Upper lobe of right lung (tissue), 1 donor: Measurements from ENCODE around the gene CFAP58. TPM values are rescaled to one million over a fixed set of nuclear protein-coding genes. Genes with fewer than 3 reads are reported as not detected.

Experiments
- ATAC-seq: fragments of 200-7000 bp; cut with Tn5 transposase; one replicate; pipeline ENCODE4 v1.9.1; 2020; ENCODE audit warnings: mild to moderate bottlenecking, moderate library complexity
- DNase-seq: peaks from one replicate; pipeline ENCODE4 v3.0.0-alpha.2; 2020
- H3K27ac ChIP-seq: fragments of 200-600 bp; one replicate; pipeline ENCODE4 v1.8.0; 2022
- H3K27me3 ChIP-seq: fragments of 200-600 bp; one replicate; pipeline ENCODE4 v1.8.0; 2022; ENCODE audit warnings: mild to moderate bottlenecking
- H3K36me3 ChIP-seq: fragments of 200-600 bp; one replicate; pipeline ENCODE4 v1.8.0; 2022
- H3K4me1 ChIP-seq: fragments of 200-600 bp; one replicate; pipeline ENCODE4 v1.8.0; 2022
- H3K4me3 ChIP-seq: fragments of 200-600 bp; one replicate; pipeline ENCODE4 v1.8.0; 2022; ENCODE audit warnings: mild to moderate bottlenecking
- H3K9me3 ChIP-seq: fragments of 200-600 bp; one replicate; pipeline ENCODE4 v1.8.0; 2022
- CTCF ChIP-seq: fragments of 200-600 bp; IDR thresholded peaks from one replicate; pipeline ENCODE4 v1.8.0; 2022; ENCODE audit warnings: antibody characterized with exemption
- intact Hi-C: fragments of 100-400 bp; cut with DNase I; formaldehyde crosslinking; loops from one replicate; pipeline ENCODE4 v1.11.0; 2022
- total RNA-seq: library from RNA; stranded (reverse); fragmentation: NEBNext Ultra II Directional; extraction: Animal tissue kit (Norgen Biotek cat#: 25700); gene quantifications from one replicate; pipeline ENCODE4 v1.2.1, GENCODE V29; 2021
- donor health status: DM: no; HTN: yes; CAD: no; lungs with severe emphysema.

Gene CFAP58
- total RNA-seq, 1 donor from 2014 or later: 0.14 TPM

DNA sequence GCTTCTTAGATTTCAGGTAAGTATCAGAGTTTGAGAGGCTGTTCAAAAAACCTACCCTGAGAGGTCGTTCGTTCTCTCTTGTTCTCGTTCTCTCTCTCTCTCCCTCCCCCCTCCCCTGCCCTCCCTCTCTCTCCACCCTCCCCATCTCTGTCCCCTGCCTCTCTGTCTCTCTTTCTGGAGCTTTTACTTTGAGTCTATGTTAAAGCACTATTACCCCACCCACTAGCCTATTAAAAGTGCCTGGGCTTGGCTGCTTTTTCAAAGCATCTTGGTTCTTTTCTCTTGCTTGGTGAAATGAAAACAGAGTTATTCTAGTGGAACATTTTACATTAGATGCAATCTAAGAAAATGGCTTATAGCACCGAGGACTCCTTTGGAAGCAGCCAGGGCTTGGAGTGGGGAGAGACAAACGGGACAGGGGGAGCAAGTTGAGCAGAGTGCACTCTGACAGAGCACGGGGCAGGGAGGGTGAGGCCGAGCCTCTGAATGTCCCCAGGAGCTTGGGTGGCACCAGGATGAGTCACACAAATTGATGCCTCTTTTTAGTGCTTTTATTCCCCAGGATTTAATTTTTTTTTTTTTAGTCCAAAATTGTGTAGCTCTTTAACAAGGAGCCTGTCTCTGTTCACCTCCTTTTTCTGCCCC is 134.3 kb downstream of the CFAP58 start:
- H3K27ac ChIP-seq: no peak overlapping the region
- H3K36me3 ChIP-seq: no peaks in the 10 kb centered on the region
- intact Hi-C loops: no loop called here
- H3K4me1 ChIP-seq: no peaks in the 10 kb centered on the region
- H3K4me3 ChIP-seq: no peak overlapping the region
- ATAC-seq (no peak), DNase-seq (no peak)
- H3K27me3 ChIP-seq: peaks cover 7% of the 10 kb centered on the region
- no peaks in the 10 kb centered on the region for H3K9me3 ChIP-seq
- TF ChIP-seq CTCF: no peak

- DNase-seq (no peak), ATAC-seq (no peak)
- H3K27ac ChIP-seq: no peak overlapping the region
- no peaks in the 10 kb centered on the region for H3K9me3 ChIP-seq
- peaks cover 2% of the 10 kb centered on the region for H3K27me3 ChIP-seq
- H3K4me1 ChIP-seq: no peaks in the 10 kb centered on the region
- H3K36me3 ChIP-seq: no peaks in the 10 kb centered on the region
- no peak for TF ChIP-seq CTCF
- intact Hi-C loops: no loop called here
- H3K4me3 ChIP-seq: no peak overlapping the region
Measured at GRCh38 chr10:104488439-104488832, 134.8 kb downstream of the CFAP58 start.

- Histone ChIP-seq H3K27me3 (no peaks in the 10 kb centered on the region), H3K27ac (no peak overlapping the region), H3K36me3 (no peaks in the 10 kb centered on the region), H3K9me3 (no peaks in the 10 kb centered on the region), H3K4me1 (no peaks in the 10 kb centered on the region), H3K4me3 (no peak overlapping the region)
- no peak for DNase-seq
- TF ChIP-seq CTCF: no peak
- intact Hi-C loops: no loop called here
- no peak for ATAC-seq
Measured at GRCh38 chr10:104492329-104492940, 138.8 kb downstream of the CFAP58 start.

- H3K4me1 ChIP-seq: no peaks in the 10 kb centered on the region
- H3K27me3 ChIP-seq: no peaks in the 10 kb centered on the region
- H3K4me3 ChIP-seq: no peak overlapping the region
- DNase-seq (no peak), ATAC-seq (no peak)
- no peak overlapping the region for H3K27ac ChIP-seq
- no peak for TF ChIP-seq CTCF
- intact Hi-C loops: no loop called here
- no peaks in the 10 kb centered on the region for H3K36me3 ChIP-seq
- H3K9me3 ChIP-seq: no peaks in the 10 kb centered on the region
Measured at GRCh38 chr10:104498347-104499081, 144.9 kb downstream of the CFAP58 start.

DNA sequence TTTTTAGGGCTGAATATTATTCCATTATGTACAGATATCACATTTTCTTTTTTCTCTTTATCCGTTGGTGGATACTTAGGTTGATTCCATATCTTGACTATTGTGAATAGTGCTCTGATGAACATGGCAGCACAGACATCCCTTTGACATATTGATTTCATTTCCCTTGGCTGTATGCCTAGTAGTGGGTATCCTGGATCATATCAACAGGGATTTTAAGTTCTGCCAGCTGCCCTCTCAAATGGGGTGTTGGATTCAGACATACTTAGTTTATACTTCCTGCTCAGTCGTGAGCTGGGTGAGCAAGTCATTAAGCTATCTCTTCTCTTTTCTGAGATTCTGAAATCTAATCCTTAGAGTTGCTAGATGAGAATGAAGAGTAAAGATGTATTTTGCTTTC is 147.8 kb downstream of the CFAP58 start:
- H3K9me3 ChIP-seq: no peaks in the 10 kb centered on the region
- no peaks in the 10 kb centered on the region for H3K27me3 ChIP-seq
- H3K27ac ChIP-seq: no peak overlapping the region
- TF ChIP-seq CTCF: no peak
- intact Hi-C loops: no loop called here
- no peaks in the 10 kb centered on the region for H3K36me3 ChIP-seq
- H3K4me1 ChIP-seq: no peaks in the 10 kb centered on the region
- DNase-seq (no peak), ATAC-seq (no peak)
- H3K4me3 ChIP-seq: no peak overlapping the region
